HG02885 (cell line): ENCODE data around the gene NTN5.

ENCODE experiments used
- ATAC-seq: cut with Tn5 transposase; IDR thresholded peaks from one replicate; pipeline ENCODE4 v1.9.1; 2021; ENCODE audit warnings: mild to moderate bottlenecking; ENCODE audit not compliant: unreplicated experiment, poor library complexity

Gene NTN5

GRCh38 chr19:48646001-48646721, 26.7 kb downstream of the NTN5 start, which contains the start of gene CA11:
TSS of gene CA11 (minus strand) at chr19:48646187. CDS start at chr19:48645632, 555 bp downstream.
- ATAC-seq = peak; percentile 86

DNA sequence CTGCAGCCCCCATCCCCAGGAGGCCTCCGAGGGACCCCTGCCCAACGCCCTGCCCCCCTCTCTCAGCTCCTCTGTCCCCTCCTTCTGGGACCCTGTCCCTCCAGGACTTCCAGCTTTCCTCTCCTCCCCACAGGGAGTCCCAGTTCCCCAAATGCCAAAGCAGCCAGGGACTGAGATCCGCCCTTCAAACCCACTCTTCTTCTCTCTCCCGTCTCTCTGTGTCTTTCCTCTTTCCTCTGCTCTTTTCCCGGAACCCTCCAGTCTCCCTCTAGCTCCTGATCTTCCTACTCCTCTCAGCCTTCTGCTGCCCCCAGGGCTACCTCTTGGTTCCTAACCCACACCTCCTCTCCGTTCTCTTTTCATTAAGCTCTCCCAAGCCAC, 27.2 kb downstream of the NTN5 start:
- no peak for ATAC-seq

- ATAC-seq = no peak
These were observed 27.8 kb downstream of the NTN5 start for GRCh38 chr19:48644839-48645619.

DNA sequence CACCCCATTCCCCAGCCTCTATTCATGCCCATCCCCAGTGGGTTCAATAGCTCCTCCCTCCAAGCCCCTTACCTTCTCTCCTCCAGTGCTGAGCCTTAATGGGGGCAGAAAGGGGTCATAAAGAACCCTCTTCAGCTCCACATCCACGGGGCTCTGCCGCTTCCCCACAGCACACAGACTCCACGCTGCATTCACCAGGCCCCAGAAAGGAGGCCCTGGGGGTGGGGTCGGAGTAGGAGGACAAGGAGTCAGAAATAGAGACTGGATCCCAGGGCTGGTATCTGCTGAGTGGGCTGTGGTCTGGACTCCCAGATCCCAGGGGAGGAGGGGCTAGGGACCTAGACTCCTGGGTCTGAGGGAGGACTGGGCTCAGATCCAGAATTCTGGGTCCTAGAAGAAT, 28.5 kb downstream of the NTN5 start:
- ATAC-seq = no peak

- no peak for ATAC-seq
These were observed 30.0 kb downstream of the NTN5 start for GRCh38 chr19:48642862-48643261.

DNA sequence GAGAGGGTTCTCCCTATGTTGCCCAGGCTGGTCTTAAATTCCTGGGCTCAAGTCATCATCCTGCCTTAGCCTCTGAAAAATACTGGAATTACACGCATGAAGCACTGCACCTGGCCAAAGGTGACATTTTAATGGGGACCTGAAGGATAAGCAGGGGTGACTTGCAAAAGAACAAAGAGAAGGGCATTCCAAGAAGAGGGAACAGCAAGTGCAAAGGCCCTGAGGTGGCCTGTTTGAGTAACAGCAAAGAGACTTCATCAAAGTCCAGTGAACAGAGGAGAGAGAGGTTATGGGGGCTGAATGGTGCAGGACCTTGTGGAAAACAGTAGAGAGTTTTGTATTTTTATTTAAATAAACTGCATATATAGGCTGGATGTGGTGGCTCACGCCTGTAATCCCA, 31.0 kb downstream of the NTN5 start:
- no peak for ATAC-seq

- no peak for ATAC-seq
These were observed 33.1 kb downstream of the NTN5 start for GRCh38 chr19:48639483-48640375.

DNA sequence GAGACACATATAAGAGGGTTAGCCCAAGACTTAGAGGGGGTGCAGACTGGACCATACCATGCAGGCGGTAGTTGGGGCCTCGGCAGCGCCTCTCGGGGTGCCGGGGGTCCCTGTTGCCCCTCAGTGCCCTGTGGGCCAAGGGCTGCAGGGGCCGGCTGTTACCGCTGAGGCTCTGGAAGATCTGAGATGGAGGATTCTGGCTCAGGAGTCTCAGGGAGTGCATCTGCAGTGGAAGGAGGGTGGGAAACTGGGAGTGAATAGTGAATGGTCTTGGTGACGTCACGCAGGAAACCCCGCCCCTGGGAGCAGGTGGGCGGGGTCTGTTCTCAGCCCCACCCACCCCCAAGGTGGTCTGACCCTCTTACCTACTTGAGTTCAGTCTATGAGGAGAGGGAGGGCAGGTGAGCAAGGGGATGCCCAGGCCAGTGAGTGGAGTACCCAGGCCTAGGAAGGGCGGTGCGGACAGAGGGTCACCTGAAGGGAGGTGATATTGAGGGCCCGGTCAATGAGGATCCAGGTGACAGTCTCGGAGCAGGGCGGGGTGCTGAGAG, 33.9 kb downstream of the NTN5 start:
- no peak for ATAC-seq

GRCh38 chr19:48637948-48638830, 34.6 kb downstream of the NTN5 start:
- peak; percentile 15 for ATAC-seq

DNA sequence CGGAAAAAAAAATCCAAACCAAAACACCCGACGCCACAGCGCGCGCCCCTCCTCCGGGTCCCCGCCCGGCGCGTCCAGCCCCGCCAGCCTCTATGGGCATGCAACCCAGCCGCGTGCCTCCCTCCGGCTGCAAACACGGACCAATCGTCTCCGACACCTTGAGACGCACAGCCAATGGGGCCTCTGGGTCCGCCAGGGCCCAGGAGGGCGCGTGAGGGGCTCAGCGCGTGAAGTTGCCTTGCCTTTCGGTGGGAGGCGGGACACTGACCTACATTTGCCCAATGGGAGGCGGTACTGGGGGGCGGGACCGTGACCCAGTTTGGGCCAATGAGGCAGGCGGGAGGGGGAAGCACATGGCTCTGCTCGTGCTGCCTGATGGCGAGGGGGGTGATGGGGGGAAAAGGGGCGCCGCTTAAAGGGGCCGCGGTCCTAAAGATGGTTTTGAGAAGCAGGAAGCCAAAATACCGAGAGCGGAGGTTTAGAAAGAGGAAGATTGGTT, 35.3 kb downstream of the NTN5 start:
- peak; percentile 77 for ATAC-seq

DNA sequence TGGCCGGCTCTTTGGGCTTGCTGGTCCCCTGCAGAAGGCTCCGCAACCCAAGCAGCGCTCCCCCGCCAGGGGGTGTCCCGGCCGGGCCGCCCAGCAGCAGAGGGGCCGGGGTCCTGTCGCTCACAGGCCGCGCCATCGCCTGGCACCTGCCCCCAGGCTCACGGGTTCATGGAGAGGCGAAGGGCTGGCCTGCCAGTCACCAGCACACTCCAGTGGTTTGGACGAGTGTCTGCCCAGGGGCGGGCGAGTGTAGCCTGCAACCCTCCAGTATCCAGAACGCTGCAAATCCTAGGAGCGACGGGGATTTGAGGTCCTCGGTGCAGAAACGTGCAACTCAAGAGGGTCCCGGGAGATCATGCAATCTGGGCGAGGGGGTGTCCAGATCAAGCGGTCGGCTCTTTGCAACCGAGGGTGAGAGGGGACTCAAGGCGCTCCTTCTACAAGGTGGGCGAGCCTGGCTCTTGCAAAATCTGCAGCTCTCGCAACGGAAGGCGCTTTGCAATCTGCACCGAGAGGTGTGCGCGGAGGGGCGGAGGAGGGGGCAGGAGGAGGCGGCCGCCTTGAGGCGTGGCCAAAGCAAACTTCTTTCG, 35.9 kb downstream of the NTN5 start, which contains the start of gene DBP:
TSS of gene DBP (minus strand) at position 521 of the 590 bp plus-strand sequence. CDS start at position 136, 385 bp downstream.
- no peak for ATAC-seq

GRCh38 chr19:48635966-48636858, 36.6 kb downstream of the NTN5 start:
- no peak for ATAC-seq

DNA sequence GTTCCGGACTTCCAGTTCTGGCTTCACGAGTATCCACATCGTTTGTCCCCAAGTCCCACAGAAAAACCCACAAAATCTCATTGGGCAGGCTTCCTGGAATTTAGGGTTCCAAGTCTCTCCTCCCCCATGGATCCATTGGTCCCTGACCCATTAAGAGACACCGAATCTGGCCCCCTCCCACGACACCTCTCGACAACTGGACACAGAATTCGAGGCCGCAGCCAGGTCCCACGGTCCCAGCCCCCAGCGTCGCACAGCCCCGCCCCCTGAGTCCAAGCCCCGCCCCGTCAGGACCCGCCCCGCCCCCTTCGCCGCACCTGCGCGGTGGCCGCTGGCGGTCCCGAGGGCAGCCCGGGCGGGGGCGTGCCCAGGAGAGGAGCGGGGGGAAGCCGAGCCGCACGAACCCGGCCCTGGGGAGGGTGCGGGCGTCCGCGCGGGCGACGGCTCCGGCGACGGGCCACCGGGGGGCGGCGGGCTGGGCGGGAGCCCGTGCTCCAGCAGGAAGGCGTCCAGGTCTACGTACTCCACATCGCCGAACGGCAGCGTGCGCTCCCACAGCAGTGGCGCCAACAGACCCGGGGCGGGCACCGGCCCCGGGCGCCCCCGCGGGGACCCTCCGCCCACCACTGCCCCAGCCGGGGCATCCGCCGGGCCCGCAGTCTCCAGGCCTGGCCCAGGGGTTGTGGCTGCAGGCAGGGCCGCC, 37.4 kb downstream of the NTN5 start:
- ATAC-seq = no peak

- peak; percentile 42 for ATAC-seq
These were observed 38.2 kb downstream of the NTN5 start for GRCh38 chr19:48634424-48635262.

DNA sequence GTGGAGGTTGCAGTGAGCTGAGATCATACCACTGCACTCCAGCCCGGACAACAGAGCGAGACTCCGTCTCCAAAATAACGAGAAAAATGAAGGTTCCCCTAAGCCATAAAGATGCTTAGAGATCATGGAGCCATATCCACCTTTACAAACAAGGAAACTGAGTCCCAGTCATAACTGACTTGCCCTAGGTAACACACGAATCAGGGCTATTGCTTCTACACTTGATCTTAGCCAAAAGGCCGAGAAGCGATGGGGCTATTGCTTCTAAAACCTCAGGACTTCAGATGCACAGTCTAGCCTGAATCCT, 38.8 kb downstream of the NTN5 start:
- no peak for ATAC-seq
